CD1c-positive myeloid dendritic cell (primary cell): ENCODE measurements around the gene APBA1.

ENCODE experiments used
- DNase-seq: peaks from one replicate; pipeline ENCODE4 v3.0.0-alpha.2; 2016; ENCODE audit errors: extremely low spot score

The APBA1 gene

DNA sequence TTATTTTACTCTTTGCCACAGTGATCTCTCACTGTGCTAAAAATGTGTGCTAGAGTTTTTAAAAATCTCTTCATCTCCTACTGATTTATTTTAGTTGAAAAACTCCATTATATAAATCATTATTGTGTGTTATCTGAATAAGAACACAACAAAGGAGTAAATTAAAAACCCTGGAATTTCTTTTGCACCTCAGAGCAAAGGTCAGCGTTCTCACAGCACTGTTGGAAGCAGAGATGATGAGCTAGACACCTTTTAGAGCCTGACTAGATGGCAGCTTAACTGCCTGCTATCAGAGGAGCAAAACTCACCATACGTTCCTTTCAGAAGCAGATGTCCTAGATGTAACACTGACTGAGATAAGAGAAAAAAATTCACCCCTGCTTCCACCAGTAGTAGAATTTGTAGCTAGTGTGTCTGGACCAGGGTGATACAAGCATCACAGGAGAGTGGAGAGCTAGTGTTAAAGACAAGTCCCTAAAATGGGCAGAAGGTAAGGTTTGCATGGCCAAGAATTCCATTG, 200.0 kb downstream of the APBA1 start:
- no peak for DNase-seq

DNA sequence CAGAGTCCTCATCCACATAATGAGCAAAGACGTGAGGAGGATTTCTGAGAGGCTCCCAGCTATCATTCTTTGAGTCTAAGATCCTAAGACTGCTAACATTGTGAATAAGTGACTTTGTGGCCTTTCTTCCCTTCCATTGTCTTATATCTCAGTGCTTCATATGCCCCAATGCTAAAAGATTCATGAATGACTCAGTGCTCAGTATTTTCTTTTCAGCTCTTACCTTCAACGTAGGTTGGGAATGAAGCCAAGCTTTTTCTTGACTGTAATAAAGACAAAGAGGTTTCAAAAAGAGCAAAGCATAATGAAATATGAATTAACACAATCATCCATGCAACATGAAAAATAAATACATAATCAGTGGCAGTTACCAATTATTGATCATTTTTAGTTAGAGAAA, 200.7 kb downstream of the APBA1 start:
- no peak for DNase-seq

DNA sequence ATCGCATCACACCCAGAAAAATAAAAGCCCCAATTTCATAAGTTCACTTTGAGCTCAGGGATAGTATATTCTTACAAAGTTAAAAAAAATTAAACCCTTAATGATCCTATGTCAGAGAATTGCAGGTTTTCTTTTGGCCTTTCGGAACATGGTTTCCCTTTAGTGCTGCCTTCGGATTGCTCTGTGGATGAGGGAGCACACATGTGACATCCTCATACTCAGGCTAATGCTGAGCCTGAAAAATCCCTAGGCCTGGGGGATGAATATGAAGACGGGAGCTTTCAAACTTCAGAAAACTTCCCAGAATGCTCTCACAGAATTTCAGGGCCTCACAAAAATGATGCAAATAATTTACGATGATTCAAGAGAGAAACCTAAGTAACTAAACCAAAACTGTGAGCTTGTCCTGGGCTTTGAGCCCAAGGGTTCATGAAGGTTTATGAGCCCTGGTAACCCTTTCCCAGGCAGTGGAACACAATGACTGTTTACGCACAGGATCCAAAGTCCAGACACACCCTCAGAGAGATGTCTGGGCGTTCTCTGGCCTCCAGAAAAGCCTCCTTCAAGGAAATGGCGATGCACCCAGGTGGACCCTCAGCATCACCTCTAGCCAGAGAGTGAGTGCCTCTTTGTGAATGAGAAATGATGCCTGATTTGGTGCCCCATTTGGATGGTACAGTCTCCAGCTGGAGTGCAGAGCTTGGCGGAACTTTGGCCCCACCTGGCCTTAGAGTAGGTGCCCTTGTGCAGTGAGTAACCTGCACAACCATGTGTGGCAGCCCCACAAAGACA, 201.8 kb downstream of the APBA1 start:
- DNase-seq = no peak

DNA sequence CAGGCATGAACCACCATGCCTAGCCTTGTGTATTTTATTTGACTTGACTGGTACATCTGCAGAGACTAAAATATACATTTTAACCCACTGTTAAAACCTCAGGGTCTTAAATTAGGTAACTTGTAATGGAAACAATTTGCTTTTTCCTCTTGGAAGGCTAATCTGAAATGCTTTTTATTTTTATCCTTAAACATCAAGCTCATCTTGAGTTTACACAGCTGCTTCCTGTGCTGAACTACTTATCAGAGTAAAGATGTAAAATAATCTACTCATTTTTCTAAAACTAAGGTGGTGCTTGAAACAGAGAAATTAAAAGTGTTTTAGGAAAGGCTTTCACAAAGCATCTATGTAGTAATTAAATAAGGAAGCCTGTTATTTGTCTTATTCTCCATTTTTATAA, 203.0 kb downstream of the APBA1 start:
- no peak for DNase-seq

DNA sequence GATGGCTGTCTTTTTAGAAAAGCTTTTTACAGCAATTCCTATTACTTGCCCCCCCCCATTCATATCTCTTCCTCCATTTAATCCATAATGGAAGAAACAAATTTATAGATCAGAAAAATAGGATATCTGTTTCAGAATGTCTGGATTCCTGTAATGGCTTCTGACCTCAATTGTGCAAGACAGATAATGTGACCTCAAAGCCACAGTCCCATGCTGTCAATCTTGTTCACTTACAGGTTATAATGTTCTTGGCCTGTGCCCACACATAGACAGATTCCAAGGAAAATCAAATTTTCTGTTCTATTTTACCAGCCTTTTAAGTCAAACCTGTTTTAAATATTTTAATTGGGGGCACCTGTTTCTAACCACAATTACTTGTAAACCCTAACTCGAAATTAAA, 203.8 kb downstream of the APBA1 start:
- DNase-seq = no peak

DNA sequence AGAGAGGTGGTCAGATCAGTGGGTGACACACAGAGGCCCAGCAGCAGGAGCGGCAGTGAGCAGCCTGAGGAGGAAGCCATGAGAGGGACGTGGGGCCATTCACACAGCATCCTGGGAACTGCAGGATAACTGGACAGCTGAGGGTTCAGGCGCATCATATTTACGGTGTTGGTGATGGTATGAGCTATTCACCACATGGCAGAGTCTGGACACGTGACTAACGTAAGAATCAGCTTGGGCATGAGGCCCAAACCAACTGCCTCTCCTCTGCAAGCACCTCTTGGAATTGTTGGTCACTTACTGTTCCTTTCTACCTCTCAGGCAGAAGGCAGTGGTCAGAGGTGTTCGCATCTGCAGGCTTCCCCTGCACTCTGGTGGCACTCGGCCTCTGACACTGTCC, 206.0 kb downstream of the APBA1 start:
- DNase-seq = no peak

DNA sequence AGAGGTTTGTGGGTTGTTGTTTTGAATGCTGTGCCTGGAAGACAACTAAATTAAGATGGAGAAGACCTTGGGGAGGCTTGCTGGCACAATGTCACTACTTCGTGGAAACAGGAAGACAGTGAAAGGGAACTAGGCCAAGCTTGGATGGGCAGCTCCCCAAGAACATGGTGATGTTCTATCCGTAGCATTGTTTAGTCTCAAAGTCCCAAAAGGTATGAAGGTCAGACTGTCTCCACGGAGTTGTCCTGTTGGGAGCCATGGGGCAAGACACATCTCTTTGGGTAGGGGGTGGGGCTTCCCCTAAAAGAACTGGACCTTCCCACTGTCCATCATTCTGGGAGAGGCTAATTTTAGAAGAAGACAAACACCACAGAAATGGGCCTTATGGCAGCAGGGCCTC, 206.7 kb downstream of the APBA1 start:
- DNase-seq = no peak

DNA sequence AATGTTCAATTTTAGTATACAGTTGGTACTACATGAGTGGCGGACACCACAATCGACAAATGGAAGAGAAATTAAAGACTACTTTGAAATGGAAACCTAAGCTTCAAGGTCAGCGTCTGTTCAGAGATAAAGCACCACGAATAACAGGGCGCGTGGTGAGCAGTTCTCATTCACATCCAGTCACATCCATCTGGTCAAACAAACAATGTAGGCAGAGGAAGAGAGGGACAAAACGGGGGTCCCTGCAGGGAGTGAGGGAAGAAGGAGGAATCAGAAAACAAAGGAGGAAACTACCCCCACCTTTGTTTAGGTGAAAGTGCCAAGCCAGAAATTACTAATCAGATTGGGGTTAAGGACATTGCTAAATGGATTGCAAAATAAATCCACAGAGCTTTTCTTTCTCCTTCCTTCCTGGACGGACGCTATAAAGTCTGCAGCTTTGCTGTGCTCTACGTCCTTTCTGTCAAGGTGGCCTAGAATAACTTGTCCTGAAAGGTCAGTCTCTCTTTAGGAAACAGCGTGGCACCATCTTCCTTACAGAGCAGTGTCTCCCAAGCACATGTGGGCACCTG, 208.6 kb downstream of the APBA1 start:
- DNase-seq = no peak

DNA sequence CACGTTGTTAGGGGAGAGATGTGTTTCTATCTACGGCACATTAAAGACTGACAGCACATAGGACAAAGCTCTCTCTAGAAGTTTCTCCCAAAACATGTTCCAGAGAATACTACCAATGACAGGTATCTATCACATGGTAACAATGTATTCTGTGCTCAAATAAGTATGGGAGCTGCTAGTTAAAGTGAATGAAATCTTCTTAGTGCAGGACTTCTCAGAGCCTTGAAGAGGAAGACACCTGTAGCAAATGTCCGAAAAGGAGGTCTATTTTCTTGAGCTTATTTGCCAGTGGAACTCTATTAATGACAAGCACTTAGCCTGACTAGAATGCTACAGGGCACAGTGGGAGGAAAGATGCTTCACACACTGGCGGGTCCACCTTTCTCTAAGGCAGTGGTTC, 209.8 kb downstream of the APBA1 start:
- DNase-seq = no peak

DNA sequence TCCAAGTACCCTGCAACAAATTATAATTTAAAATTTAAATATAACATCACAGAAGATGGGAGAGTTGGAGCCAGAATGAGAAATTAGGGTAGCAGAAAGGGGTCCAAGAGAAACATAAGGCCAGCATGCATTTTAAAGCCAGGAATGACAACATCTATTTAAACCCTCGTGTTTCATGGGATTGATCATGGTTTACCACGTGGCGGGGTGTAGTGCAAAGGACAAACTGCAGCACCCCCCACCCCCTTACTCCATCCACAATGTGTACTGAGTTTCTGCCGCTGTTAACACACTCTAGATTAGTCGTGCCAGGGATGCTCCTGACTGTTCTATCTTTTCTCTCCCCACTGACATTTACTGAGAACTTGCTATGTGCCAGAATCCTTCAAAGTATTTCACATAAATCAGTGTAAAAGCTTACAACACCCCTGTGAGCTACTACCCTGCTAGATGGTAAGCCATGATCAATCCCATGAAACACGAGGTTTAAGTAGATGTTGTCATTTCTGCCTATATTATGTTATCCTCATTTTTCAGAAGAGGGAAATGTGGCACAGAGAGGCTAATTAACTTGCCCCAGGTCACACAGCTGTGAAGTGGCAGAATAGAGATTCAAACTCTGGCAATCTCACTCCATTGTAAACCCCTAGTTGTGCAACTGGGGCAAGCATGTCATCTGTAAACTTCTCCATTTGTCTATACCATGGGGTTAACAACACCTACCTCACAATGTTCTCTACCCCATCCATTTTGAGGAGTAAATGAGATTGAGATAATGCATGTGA, 210.9 kb downstream of the APBA1 start:
- DNase-seq = no peak

DNA sequence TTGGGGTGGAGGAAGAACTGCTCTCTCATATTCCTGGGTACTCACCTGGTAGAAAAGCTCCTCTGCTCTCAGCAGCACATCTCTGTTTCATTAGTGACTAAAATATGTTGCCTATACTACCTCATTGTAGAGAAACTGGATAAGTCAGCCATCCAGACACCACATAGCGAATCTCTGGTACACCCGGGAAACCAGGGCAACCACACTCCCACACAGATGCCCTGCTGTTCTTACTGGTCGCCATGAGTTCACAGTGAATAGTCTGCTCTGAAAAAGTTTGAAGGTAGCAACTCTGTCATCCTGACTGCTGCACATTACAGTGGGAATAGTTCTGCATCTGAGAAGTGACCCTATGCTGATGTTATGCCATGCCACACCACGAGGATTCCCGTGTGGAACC, 212.2 kb downstream of the APBA1 start:
- no peak for DNase-seq

DNA sequence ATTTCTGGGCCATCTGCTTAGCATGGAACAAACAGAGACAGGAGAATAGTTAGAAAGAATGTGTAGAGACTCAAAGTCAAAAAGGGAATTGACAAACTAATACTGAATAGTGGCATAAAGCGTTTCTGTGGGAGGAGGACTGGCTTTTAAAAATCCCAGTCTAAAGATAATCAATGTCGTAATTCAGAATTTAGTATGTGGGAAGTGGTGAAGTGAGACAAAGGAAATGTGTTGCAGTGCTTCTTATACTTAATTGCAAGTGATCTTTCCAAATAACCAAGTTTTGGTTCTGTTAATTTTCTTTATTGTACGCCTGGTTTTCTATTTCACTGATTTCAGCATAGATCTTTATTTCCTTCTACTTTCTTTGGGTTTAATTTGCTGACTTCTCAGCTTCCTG, 214.0 kb downstream of the APBA1 start:
- peak; percentile 2 for DNase-seq

DNA sequence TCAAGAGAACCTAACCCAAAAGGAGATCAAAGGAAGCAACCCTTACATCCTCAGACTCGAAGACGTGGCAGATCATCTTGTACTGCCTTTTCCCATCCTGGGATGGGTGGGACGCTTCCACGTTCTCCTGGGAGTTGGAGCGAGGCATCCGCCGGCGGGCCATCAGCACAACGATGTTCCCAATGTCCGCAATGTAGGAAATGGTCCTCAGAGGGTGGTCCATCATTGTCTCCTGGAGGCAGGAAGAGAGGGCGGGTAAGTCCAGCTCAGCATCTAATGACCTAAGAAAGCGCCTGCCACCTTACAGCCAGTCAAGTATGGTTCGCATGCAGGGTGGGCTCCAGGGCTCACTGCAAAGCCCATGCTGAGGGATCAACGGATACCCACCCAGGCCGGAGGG, 216.0 kb downstream of the APBA1 start:
- no peak for DNase-seq

DNA sequence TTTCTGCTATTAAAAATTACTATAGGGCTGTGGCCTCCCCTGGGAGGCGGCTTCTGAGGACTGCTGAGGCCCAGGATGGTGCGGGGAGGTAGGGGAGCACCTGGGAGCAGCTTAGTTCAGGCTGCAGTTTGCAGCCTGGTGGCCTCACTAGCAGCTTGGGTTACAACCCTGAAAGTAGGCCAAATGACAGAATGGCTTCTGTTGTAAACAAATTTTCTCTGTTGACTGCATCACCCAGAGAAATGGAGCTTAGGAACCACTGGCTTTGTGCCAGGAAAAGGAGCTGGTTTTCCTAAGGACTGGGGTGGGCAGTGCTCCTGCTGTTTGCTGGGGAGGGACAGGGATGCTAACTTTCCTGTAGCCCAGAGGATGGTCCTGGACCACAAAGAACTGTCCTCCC, 216.9 kb downstream of the APBA1 start:
- no peak for DNase-seq

DNA sequence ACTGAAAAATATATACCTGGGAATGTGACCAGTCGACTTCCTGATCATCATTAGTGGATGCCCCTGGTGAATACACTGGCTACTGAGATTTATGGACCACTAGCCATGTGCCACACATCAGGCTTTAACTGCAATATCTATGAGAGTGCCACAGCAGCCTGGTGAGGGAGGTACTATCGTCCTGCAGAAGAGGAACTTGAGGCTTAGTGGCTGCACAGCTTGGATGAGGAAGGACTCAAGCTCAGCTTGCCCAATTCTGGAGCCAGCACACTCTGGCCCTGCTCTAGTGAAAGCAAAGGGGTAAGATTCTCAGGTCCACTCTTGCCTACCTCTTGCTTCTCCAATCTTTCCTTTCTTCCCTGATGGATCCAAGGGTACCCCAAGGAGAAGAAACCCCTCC, 217.8 kb downstream of the APBA1 start:
- DNase-seq = peak; percentile 42

DNA sequence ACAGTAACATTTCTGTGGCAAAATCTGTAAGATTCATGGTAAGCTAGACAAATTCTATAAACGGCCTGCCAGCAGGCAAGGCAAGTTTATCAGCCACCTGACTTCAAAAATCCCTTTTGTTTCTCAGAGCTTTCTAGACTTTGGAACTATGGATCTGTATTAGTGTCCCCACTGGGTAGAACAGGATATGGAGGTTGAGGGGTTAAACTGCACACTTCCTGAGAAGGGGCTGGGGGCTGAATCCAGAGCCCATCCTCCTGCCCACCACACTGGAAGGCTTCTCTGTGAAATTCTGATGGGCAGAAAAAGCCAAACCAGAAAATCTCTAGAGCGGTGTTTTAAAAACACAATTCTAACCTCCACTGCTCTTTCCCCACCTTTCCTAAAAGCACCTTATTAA, 218.4 kb downstream of the APBA1 start:
- DNase-seq = no peak

DNA sequence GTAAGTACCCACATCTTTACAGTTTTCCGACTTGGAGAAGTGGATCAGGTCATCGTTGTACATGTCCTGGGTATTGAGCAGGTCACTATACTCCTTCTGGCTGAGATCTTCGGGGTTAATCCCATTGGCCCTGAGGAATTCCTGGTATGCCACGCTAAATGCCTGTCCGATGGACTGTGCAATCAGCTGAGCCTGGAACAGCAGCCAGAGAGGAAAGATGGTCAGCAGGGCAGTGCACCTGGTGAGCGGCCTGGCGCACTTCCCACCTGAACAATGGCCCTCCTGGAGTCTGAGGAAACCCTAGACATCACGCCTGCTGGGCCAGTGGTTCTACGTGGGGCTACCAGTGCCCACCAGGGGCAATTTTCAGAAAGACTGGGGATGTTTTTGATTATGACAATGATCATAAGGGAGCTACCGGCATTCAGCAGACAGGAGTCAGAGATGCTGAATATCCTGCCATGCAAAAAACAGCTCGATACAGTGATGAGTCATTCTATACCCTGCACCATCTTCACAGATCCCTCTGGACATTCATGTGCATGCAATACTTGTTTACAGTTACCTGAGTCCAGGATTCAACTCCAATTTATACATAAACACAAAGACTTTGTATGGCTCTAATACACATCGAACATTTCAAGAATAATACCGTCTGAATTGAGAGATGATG, 219.9 kb downstream of the APBA1 start:
- DNase-seq = no peak

DNA sequence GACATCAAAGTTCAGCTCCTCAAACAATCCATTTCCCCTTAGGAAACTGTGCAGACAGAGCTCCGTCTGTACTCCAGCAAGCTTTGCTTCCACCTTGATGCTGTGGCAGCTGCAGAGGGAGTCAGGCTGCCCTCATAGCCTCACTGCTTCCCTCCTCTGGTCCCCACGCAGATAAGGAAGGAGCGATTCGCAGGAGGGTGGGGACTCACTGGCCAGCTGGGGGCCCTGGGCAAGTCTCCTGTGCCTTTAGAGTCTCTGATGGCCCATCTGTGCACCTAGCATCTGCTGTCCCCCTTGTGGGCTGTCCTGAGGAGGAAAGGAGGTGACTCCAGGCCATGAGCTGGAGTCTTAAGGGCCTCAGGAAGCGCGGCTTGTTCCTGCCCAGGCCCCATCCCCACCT, 225.7 kb downstream of the APBA1 start:
- no peak for DNase-seq

DNA sequence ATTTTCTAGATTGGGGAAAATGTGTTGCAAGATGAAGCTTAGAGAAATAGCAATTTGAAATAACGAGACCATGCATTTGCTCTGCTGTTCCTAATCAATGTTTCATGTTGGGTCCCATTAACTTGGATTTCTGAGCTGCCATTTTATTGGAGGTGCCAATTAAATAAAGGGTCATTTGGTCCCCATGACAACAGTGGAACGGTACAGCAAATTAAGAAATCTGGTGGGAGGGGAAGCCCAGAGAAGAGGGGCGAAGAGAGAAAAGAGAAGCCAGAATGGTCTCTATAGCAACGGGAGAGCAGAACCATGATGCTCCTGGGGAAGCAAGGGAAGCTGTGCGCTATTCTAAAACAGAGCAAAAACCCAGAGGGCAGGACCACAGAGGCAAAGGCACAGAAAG, 226.9 kb downstream of the APBA1 start:
- no peak for DNase-seq

DNA sequence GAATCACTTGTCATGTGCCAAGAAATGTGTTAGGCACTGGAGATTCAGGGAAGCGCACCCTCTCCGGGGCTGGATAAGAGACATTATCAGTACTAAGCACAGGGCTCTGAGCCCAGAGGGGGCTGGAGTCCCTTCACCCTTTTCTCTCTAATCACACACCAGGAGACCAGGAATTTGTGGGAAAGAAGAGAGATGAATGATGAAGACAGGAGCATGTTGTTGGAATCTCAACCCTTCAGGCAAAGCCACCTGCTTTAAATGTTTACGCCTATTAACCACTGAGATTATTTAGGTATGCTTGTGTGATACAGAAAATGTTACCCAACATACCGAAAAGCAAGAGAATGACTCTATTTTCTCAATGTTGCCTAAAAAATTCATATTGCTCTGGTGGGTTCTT, 227.4 kb downstream of the APBA1 start:
- DNase-seq = no peak

DNA sequence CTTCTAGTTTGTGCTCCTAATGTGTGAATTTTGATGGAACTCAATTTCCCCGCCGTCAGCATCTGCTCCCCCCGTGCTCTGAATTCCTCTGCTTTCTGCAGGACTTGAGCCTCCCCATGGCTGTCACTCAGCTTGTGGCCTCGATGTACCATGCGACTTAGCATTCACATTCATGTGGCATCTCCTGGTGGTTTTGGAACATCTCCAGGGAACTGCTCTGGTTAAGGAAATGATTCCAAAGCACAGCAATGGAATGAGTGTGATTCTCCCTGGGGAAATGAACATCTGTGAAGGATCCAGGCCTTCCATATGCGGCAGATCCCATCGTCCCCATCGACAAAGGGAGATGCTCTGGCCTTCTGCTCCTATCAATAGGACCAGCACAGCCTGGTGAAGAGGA, 228.2 kb downstream of the APBA1 start:
- DNase-seq = no peak

DNA sequence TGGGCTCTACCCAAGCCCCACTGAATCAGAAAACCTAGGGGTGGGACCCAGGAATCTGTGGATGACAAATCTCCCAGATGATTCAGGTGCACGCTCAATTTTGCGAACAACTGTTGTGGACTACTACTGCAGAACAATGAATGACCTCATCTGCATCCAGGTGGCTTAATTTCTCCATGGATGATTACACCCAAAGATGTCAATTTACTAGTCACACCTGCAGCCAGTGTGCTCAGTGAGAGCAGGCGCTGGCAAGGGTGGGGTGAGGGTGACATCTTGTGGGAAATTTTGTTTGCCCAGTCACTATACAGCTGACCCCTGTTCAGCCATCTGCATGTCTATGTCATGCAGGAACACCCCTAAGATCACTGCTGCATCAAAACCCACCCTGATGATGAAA, 229.0 kb downstream of the APBA1 start:
- DNase-seq = no peak
